ENCODE data around the gene P2RY13.

DNA sequence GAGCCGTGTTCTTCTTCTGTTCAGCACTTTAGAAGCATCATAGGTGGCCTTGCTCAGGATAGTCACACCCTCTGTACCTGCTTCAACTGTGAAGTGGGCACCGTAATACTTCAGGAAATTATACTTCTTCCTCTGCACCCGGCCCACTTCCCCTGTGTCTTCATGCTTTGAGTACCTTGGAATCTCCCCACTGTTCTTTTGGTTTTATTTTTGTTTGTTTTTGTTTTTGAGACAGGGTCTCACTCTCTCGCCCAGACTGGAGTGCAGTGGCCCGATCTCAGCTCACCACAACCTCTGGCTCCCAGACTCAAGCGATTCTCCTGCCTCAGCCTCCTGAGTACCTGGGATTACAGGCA, 52.7 kb downstream of the P2RY13 start:
- TF ChIP-seq, protein P1, sequence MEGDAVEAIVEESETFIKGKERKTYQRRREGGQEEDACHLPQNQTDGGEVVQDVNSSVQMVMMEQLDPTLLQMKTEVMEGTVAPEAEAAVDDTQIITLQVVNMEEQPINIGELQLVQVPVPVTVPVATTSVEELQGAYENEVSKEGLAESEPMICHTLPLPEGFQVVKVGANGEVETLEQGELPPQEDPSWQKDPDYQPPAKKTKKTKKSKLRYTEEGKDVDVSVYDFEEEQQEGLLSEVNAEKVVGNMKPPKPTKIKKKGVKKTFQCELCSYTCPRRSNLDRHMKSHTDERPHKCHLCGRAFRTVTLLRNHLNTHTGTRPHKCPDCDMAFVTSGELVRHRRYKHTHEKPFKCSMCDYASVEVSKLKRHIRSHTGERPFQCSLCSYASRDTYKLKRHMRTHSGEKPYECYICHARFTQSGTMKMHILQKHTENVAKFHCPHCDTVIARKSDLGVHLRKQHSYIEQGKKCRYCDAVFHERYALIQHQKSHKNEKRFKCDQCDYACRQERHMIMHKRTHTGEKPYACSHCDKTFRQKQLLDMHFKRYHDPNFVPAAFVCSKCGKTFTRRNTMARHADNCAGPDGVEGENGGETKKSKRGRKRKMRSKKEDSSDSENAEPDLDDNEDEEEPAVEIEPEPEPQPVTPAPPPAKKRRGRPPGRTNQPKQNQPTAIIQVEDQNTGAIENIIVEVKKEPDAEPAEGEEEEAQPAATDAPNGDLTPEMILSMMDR (conservative IDR thresholded peaks at IDR 0.05; ENCODE audit: low read depth, low read length), result no peak
- TF ChIP-seq POLR2A (IDR thresholded peaks at IDR 0.05; ENCODE audit: low read depth, low read length), result no peak
- TF ChIP-seq CHD1 (IDR thresholded peaks at IDR 0.05; ENCODE audit: low read depth, low read length), result no peak
- TF ChIP-seq RFX5 (IDR thresholded peaks at IDR 0.05; ENCODE audit: low read depth, low read length), result no peak
- TF ChIP-seq BHLHE40 (IDR thresholded peaks at IDR 0.05; ENCODE audit: low read depth, low read length), result no peak

Measured in IMR-90 (cell line).